ENCODE data around the gene HDAC10.

The HDAC10 gene, protein sequence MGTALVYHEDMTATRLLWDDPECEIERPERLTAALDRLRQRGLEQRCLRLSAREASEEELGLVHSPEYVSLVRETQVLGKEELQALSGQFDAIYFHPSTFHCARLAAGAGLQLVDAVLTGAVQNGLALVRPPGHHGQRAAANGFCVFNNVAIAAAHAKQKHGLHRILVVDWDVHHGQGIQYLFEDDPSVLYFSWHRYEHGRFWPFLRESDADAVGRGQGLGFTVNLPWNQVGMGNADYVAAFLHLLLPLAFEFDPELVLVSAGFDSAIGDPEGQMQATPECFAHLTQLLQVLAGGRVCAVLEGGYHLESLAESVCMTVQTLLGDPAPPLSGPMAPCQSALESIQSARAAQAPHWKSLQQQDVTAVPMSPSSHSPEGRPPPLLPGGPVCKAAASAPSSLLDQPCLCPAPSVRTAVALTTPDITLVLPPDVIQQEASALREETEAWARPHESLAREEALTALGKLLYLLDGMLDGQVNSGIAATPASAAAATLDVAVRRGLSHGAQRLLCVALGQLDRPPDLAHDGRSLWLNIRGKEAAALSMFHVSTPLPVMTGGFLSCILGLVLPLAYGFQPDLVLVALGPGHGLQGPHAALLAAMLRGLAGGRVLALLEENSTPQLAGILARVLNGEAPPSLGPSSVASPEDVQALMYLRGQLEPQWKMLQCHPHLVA

DNA sequence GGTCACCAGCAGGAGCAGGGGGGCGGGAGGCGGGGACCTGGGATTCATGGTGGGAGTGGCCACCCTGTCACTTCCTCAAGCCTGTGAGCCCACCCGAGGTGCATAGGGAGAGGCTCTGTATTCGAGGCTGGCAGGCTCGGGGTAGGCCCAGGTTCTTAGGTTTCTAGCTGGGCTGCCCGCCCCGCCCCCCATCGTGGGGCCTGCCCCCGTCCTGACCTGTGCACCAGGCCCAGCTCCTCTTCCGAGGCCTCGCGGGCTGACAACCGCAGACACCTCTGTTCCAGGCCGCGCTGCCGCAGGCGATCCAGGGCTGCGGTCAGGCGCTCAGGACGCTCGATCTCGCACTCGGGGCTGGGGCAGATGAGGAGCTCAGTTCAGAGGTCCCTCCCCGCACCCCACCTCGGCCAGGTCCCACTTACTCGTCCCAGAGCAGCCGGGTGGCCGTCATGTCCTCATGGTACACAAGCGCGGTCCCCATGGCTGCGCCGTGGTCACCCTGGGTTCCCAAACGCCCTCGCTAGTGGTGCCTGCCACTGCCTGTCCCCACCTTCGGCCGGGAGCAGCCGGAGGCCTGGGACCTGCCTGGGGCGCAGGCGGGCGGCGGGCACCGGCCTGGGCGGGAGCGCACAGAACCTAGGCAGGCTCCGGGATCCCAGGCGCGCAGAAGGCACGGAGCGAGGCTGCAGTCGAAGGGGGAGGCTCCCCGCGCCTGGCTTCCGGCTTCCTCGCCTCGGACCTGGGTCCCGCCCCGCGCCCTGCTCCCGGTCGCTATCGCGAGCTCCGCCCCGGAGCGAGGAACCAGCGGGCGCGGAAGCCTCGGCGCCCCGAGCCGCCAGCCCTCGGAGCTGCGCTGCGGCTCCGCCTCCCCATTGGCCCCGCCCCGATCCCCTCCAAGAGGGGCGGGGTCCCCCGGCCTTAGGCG, at the start of gene HDAC10:
HDAC10 (minus strand) TSS at position 711 of the 922 bp plus-strand sequence; CDS start at position 478, 233 bp downstream.
- DNase-seq, result peak; percentile 85 to 87

DNA sequence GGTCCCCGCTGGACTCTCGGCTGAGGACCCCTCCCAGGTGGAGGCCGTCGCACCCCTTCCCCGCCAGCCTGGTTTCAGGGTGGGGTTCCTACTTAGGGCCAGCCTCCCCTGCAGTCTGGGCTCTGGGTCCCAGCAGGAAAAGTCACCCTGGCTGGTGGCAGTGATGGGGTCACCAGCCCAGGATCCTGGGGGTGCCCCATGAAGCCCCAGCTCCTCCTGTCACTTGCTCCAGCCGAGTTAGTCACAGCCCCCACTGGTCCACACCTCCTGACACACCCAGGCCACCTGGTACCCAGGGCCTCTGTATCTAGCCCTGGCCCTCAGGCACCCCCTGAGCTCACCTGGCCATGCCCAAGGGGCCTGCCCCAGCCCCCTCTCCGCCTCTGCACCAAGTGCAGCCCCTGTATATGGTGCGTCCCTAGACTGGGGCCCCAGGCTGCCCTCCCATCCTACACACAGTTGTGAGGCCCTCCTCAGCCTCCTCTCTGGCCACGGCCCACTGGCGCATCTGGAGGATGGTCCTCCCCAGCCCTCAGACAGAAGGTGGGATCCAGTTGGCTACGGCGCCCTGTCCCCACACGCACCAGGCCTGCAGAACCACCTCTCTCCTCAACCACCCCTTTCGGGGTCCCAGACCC, 49.7 kb upstream of the HDAC10 start:
- no peak for DNase-seq

DNA sequence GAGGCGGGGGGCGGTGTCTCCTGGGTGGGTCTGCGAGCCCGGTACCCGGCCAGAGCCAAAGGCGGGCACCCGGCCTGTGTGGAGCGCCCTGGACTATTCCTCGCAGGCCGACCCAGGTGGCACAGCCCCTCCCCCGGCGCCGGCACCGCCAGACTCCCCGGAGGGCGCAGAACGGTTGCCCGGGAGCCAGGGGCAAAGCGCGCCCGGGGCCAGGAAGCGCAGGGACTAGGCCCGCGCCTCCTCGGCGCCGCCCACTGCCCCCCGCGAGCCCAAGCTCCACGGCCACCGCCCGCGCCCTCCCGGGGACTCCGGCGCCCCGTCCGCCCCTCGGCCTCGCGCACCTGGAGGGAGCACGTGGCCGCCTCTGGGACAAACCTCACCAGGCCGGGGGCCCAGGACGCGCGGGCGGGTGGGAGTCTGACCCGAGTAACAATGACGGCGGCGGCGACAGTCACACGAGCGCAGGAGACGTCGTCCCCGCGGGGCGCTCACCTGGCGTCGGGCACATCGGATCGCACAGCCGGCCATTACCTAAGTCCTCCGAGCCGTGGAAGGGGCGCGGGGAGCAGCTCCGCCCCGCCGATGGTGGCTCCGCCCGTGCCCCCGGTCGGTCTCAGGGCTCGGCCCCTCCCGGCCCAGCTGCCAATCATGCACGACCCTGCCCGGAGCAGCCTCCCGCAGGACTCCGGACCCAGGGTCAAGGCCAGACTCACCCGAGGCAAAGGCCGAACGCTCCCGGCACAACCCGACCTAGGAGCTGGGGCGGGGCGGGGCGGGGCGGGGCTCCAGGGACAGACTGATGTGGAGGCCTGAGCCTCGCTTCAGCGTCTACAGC, 48.9 kb upstream of the HDAC10 start:
- no peak for DNase-seq

DNA sequence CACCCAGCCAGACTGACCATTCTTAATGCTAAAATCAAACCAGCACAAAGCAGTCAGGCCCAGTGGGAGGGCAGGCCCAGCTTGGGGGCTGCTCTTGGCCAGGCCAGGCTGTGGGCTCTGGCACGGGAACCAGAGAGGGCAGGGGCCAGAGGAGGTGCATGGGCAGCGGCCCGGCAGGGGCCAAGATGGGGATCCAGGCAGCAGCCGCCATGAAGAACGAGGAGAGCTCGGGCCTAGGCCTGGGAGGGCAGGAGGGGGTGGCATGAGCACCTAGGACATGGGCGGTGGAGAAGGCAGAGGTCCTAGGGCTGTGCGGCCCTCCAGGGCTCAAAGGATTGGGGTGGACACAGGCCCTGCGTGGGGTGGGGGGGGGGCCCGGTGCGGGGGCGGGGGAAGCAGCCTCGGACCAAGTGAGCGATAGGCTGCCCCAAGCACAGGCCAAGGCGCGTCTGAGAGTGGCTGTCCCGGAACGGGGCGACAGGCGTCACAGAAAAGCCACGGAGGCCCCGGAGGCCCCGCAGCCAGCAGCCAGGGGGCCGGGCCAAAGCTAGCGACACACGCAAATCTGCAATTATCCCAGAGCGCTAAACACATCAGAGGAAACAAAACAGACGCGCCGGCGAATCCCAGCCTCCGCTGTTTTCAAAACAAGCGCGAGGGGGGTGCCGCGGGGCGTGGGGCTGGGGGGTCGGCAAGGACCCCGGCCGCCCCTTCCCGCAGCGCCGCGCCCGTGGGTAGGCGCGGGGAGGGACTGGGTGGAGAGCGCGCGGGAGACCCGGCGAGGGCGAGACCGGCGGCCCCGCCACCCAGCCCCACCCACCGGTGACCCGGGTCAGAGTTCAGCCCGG, 48.1 kb upstream of the HDAC10 start:
- DNase-seq, result no peak

DNA sequence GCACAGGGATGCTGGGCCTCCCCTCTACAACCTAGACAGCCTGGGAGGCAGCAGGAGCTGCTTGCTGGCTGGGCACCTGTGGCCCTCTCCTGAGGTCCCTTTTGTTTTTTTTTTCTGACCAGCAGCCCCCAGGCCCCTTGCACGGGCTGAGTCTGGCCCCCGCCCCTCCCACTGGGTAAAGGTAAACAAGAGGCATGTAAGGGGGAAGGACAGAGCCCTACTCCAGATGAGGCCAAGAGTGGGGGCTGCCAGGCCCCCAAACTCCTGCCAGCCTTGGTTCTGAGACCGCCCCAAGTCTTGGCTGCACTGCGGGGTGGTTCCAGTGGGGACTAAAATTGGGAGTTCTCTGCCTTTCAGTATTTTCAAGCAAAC, 47.2 kb upstream of the HDAC10 start:
- DNase-seq, result no peak

DNA sequence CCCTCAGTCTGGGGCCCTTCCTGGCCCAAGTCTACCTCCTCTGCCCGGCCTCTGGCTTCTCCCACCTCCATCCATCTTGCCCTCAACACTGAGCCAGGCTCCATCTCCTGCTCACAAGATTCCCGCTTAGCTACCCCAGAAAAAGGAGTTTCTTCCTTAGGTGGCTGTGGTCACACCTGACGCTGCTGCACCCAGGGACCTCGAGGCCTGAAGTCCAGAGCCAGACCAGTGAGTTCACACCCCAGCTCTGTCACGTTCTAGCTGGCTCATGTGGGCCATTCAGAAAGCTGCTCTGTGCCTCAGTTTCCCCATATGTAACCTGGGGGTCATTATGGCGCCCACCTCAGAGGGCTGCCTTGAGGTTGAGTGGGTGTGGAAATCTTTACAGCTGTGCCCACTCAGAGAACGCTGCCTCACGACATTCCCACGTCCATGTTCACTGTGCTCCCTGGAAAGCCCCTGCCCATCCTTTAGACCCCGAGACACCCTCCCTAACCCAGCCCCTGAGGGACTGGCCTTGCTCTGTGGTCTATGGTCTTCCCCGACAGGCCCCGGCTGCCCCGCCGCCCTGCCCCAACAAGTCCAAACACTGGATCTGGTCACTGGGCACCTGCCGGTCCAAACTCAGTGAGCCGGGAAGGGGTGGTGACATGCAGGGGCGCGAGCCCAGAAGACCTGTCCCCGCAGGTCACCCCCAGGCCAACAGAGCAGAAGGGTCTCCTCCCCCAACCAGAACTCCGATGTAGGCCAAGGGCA, 46.6 kb upstream of the HDAC10 start:
- DNase-seq, result no peak

DNA sequence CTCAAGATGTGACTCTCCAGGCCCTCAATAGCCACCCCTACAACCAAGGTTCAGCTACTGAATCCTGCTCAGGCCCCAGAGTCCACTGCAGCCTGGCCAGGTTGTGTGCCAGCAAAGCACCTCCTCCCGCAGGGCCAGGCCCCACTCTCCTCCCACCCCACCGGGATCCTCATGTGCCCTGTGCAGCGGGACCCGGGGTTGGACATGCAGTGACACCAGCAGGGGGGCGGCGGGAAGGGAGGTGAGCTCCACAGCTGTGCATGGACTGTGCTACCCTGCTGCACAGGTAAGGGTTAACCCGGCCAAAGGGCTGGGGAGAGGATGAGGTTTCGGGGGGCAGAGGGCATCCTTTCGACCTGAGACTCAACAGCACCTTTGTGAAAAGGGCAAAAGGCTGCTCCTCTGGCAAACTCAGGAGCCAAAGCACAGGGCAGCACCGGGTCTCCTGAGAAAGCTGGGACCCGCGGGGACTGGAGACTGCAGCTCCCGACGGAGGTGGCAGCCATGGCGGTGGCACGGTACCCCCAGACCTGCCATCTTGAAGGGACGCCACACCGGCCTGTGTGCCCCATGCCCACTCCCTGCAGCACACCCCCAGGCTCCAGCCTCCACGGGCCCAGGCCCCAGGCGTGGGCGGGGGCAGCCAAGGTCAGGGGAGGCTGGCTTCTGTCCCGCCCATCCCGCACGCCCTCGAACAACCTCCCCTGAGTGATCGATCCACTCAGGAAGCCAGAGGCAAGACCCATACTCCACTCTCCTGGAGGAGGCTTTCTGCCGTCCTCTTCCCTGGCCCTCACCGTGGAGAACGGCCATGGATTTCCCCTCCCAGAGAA, 45.8 kb upstream of the HDAC10 start:
- DNase-seq, result no peak

DNA sequence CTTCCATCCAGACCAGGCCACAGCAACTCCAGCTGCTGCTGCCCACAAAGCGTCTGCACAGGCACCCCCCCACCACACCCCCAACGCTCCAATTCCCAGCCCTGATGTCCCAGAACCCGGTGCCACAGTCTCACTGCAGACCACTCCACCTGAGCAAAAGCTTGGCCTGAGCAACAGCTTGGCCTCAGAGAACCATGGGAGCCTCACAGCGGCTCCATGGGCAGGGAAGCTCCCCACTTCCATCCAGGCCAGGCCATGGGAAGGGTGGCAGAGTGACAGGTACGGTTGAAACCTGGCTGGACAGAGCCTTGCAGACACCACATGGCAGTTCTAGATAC, 43.2 kb upstream of the HDAC10 start:
- no peak for DNase-seq

DNA sequence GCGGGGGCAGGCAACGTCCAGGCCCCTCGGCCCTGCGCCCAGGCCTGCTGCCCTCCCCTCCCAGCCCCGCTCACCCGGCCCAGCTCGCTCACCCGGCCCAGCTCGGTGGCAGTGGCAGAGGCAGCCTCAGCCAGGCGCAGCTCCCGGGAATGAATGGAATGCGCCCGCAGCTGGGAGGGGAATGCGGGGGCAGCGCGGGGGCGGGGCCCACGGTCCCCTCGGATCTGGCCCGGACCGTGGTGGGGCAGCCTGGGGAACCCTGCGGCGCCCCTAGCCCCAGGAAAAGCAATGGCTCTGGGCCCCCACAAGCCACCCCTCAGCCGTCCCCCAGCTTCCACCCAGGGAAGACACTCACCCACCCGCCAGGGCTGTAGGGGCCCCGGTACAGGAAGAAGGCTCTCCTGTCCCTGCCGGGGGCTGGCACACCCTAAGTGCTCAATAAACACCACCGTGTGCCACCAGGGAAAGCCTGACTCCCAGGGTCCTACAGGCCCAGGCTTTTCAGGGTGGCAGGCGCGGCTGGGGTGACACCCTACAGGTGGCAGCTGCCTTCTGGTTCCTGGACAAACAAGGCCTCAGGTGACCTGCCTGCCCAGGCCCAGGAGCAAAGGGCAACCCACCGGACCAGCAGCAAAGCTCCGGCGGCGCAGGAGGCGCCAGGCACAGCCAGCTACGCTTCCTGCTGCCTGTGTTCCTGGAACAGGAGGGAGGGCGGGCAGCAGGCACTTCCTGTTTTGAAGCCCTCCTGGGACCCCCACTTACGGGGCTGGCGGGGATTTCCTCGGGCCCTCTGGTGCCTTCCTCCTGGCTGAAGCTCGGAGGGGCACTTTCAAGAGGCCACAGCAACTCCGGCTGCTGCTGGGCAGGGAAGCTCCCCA, 42.6 kb upstream of the HDAC10 start:
- no peak for DNase-seq

DNA sequence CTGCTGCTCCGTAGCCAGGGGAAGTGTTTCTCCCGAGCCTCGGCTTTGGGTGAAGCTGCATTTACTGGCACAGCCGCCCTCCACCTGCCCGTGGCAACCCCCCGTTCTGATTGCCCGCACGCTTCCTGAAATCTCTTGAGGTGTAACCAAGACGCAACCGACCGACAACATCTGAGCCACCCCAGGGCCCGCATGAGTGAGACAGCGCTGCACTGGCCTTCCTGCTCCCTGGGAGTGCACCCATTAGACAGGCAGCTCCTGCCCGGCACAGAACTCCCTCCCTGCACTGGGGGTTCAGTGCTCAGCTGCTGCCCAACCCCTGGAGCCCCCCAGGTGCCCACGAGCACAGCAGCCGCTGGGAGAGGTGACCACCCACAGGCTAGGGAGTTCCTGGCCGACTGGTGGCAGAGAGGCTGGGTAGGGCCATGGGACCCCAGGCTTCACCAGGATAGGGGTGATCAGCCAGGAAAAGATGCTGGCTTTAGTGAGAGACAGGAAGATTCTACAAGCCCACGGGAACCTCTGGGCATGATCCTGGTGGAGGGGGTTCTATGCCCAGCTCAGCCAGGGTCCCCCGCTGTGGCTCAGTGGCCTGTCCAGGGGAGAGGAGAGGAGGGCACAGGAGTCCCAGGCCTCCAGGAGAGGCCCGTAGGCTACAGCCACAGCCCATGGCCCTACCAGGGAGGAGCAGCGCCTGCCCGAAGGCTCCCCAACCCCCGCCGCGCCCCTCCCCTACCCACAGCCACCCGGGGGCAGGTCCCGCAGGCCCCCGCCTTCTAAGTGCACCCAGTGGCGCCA, 41.8 kb upstream of the HDAC10 start:
- no peak for DNase-seq

DNA sequence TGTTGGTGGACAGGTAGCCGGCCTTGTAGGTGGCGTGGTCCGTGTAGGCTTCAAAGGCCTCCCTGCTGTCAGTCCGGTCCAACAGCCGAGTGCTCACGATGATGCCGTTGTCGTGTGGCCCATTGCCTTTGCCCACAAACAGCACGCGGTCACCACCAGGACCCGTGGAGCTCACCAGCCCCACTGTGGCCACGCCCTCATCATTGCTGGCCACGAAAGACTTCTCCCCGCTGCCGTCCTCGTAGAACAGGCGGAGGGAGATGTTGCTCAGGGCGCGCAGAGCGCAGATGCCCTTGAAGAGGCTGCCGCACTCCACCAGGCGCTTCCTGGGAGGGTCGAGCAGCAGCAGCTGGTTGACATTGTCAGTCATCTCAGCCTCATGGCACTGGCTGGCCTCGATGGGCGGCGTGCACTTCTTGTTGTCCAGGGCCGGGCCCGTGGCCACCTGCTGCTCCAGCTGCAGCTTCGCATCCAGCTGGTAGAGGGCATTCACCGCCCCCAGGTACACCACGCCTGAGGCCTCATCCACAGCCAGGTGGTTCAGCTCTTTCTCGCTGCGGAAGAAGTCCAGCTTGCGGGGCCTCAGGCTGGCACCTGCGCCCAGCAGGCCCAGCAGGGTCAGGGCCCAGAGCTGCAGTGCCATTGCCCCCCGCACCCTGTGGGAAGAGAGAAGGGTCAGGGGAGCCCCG, 39.0 kb upstream of the HDAC10 start:
- DNase-seq, result no peak

DNA sequence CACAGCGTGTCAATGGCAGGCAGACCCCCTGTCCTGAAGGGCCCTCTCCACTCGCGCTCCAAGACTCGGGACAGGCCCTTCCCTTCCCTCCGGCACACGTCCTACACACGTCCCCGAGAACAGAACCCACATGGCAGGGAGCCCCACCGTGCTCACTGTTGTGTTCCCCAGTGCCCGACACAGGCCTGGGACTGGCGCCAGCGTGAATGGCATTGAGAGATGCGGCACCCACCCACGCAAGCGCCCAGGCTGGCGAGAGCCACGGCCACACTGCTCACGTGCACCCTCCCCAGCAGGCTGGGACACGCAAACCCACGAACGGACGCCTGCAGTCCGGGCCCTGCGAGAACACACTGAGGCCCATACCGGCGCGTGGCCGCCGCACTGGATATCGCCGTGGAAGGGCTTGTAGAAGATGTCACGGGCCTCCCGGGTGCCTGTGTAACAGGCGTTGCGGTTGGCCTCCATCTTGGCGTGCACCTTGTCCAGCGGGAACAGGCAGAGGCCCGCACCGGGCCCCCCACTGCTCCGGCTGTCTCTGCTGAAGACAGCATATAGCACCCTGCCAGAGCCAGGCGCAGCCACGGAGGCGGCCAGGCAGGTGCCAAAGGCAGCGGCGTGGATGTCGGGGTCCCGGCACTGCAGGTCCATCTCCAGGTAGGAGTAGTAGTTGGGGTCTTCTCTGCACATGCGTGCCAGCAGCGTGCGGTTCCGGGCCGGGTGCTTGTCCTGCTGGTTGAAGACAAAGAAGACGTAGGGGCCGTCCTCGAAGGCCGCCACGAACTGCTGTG, 38.3 kb upstream of the HDAC10 start:
- DNase-seq, result no peak

DNA sequence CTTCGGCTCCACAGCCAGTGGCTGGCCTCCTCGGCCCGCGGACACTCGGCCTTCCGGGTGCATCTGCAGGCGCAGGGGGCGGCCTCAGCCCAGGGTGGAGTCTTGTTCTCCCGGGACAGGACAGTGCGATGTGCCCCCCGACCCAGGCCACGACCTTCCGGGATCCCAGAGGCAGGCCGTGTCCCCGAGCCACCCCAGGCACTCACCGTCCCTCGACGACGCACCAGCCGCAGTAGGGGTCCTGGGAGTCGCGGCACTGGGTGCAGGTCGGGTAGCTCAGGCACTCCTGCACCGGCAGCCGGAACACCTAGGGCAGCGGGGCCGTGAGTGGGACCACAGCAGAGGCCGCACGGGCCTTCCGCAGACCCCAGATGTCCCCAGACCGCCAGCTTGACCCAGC, 36.7 kb upstream of the HDAC10 start:
- no peak for DNase-seq

DNA sequence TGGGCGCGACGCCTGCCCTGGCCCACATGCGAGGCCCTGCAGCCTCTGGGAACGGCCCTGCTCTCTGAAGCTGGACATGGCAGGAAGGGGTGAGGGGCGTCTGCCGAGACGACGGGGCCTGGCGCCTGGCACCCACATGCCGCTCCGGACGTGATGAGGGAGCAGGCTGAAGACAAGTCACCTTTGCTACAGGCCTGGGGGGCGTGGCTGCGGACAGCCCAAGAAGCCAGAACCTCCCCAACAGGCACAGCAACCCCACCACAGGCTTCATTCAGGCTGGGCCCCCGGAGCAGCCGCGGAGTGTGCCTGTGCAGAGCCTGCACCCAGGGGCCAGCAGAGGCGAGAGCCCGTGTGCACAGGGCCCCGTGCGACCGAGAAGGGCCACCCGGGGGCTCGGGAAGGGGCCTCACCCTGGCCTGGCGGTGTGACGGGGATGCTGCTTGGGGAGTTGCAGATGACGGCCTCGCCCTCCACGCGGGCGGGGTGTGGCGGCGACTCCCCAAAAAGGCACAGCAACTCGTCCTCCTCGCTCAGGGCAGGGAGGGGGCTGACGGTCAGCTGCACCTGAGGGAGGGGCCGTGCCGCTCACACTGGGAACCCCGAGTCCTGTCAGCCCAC, 35.7 kb upstream of the HDAC10 start:
- DNase-seq, result no peak

DNA sequence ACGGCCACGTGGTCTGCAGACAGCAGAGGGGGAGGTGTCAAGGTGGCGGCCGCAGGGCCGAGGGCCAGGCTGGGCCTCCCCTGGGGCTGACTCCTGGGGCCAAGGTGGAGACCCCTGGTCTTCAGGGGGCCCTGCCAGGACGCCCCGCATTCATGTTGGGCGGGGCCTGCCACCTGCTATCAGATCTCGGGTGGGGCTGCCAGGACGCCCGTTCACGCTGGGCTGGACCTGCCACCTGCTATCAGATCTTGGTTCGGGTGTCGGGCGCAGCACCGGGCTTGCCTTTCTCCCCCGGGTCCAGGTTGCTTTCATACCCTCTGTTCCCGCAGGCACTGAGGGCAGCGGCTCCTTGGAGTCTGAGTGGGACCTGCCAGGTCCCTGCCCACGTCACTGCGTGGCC, 35.2 kb upstream of the HDAC10 start:
- no peak for DNase-seq
